ENCODE measurements around the gene GABRR2.

Gene GABRR2

DNA sequence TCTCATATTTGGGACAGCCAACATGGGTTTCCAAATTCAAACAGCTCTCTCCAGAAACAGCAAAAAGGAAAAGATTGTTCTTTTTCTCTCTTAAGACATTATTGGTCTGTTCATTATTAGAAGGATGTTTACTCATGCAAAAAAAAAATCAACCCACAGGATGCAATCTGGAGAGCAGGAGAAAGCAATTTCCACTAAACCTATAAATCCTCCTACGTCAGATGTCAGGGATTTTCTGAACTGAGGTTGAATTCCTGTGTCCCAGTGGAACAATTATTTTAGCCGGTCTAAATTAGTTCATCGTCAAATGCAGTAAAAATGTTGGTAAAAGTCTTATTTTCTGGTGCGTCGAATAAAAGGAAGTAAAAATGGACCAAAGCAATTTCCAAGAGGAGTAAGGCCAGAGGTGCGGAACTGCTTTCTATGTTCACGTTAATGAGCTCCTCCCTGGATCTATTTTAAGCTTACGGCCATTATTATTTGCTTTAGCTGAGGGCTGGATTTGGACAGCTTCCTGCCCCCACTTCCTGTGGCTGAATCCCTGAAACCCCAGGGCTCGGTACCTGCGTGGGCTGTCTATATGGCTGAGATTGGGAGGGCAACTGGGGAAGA lies 97.7 kb downstream of the GABRR2 start, which contains the start of gene GABRR1:
TSS of gene GABRR1 (minus strand) at position 60 of the 612 bp plus-strand sequence. CDS start at position 24, 36 bp downstream.
- no peak within 1 kb of the TSS for H3K4me3 ChIP-seq (ENCODE audit: low read depth, low read length)
- no peak within 1 kb of the TSS for H3K27ac ChIP-seq (ENCODE audit: extremely low read depth, low read depth, low read length)
- peaks cover 2% of the 10 kb centered on the region; the same call in 1 of the 2 replicates for H3K4me1 ChIP-seq (ENCODE audit: control insufficient read depth, insufficient read depth, low read length)
- CTCF ChIA-PET = no interaction called here
- POLR2A ChIA-PET = interaction anchor here (0.6 kb wide), 1 partner anchor 137 kb away, joined by 3 read pairs; the partner anchor contains the start of gene PNRC1
- H3K9me3 ChIP-seq (ENCODE audit: control insufficient read depth, insufficient read depth, low read depth, low read length) = no peaks in the 10 kb centered on the region
- H3K36me3 ChIP-seq (ENCODE audit: control insufficient read depth in 2 of 2, insufficient read depth in 1 of 2, low read length in 2 of 2) = no peaks in the 10 kb centered on the region
- TF ChIP-seq EGR2 (tag by site-specific recombination; IDR thresholded peaks at IDR 0.05; ENCODE audit: low read depth) (0 out of 2 replicates have a peak, but pooled peaks have one; percentile 7), ZNF274 (IDR thresholded peaks at IDR 0.05; ENCODE audit: low read length) (no peak), ZNF274 (tag by site-specific recombination; IDR thresholded peaks at IDR 0.05; ENCODE audit: borderline replicate concordance) (no peak)

- POLR2A ChIA-PET = no interaction called here
- Histone ChIP-seq H3K4me1 (ENCODE audit: control insufficient read depth, insufficient read depth, low read length) (no peaks in the 10 kb centered on the region), H3K4me3 (ENCODE audit: low read depth, low read length) (no peak overlapping the region), H3K9me3 (ENCODE audit: control insufficient read depth, insufficient read depth, low read depth, low read length) (no peaks in the 10 kb centered on the region), H3K36me3 (ENCODE audit: control insufficient read depth in 2 of 2, insufficient read depth in 1 of 2, low read length in 2 of 2) (no peaks in the 10 kb centered on the region), H3K27ac (ENCODE audit: extremely low read depth, low read depth, low read length) (no peak overlapping the region)
- no peak for TF ChIP-seq ZNF169 (tag by site-specific recombination; IDR thresholded peaks at IDR 0.05)
- TF ChIP-seq ZFHX2 (tag by site-specific recombination; conservative IDR thresholded peaks at IDR 0.05) = no peak
- TF ChIP-seq HOXC10 (CRISPR knock-in tag; IDR thresholded peaks at IDR 0.05) = no peak
- TF ChIP-seq ZNF202 (tag by site-specific recombination; IDR thresholded peaks at IDR 0.05; ENCODE audit: borderline replicate concordance) = no peak
- no peak for TF ChIP-seq ZNF571 (tag by site-specific recombination; IDR thresholded peaks at IDR 0.05)
- CTCF ChIA-PET = no interaction called here
Observed at GRCh38 chr6:89216411-89216810, 98.7 kb downstream of the GABRR2 start.

DNA sequence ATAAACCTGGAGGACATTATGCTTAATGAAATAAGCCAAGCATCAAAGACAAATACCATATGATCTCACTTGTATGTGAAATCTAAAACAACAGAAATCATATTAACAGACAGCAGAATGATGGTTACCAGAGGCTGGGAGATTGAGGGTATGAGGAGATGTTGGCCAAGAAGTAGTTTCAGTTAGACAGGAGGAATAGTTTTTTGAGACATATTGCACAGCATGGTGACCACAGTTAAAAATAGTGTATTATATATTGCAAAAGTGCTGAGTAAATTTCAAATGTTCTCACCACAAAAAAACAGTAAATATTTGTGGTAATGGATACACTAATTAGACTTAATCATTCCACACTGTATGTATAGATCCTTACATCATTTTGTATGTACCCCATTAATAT lies 99.7 kb downstream of the GABRR2 start:
- H3K36me3 ChIP-seq (ENCODE audit: control insufficient read depth in 2 of 2, insufficient read depth in 1 of 2, low read length in 2 of 2) = no peaks in the 10 kb centered on the region
- no peaks in the 10 kb centered on the region for H3K4me1 ChIP-seq (ENCODE audit: control insufficient read depth, insufficient read depth, low read length)
- H3K4me3 ChIP-seq (ENCODE audit: low read depth, low read length) = no peak overlapping the region
- POLR2A ChIA-PET = no interaction called here
- no peaks in the 10 kb centered on the region for H3K9me3 ChIP-seq (ENCODE audit: control insufficient read depth, insufficient read depth, low read depth, low read length)
- CTCF ChIA-PET = no interaction called here
- TF ChIP-seq ZNF157 (tag by site-specific recombination; IDR thresholded peaks at IDR 0.05) (no peak), ZNF776 (tag by site-specific recombination; IDR thresholded peaks at IDR 0.05; ENCODE audit: borderline replicate concordance) (no peak), ZBTB8A (tag by site-specific recombination; IDR thresholded peaks at IDR 0.05) (no peak), ZNF423 (tag by site-specific recombination; IDR thresholded peaks at IDR 0.05) (no peak), ZNF24 (tag by site-specific recombination; IDR thresholded peaks at IDR 0.05) (no peak), ZNF391 (tag by site-specific recombination; IDR thresholded peaks at IDR 0.05; ENCODE audit: borderline replicate concordance, low read depth) (no peak), ZBTB21 (tag by site-specific recombination; IDR thresholded peaks at IDR 0.05) (no peak), ZNF175 (tag by site-specific recombination; IDR thresholded peaks at IDR 0.05) (no peak), ZNF843 (tag by site-specific recombination; IDR thresholded peaks at IDR 0.05) (no peak), ZNF202 (tag by site-specific recombination; IDR thresholded peaks at IDR 0.05; ENCODE audit: borderline replicate concordance) (no peak), ZNF350 (tag by site-specific recombination; IDR thresholded peaks at IDR 0.05) (no peak), ZNF76 (tag by site-specific recombination; IDR thresholded peaks at IDR 0.05; ENCODE audit: borderline replicate concordance, low read depth) (no peak)
- TF ChIP-seq, protein P1, sequence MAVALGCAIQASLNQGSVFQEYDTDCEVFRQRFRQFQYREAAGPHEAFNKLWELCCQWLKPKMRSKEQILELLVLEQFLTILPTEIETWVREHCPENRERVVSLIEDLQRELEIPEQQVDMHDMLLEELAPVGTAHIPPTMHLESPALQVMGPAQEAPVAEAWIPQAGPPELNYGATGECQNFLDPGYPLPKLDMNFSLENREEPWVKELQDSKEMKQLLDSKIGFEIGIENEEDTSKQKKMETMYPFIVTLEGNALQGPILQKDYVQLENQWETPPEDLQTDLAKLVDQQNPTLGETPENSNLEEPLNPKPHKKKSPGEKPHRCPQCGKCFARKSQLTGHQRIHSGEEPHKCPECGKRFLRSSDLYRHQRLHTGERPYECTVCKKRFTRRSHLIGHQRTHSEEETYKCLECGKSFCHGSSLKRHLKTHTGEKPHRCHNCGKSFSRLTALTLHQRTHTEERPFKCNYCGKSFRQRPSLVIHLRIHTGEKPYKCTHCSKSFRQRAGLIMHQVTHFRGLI (tag by site-specific recombination; IDR thresholded peaks at IDR 0.05) = no peak
- TF ChIP-seq, protein P2, sequence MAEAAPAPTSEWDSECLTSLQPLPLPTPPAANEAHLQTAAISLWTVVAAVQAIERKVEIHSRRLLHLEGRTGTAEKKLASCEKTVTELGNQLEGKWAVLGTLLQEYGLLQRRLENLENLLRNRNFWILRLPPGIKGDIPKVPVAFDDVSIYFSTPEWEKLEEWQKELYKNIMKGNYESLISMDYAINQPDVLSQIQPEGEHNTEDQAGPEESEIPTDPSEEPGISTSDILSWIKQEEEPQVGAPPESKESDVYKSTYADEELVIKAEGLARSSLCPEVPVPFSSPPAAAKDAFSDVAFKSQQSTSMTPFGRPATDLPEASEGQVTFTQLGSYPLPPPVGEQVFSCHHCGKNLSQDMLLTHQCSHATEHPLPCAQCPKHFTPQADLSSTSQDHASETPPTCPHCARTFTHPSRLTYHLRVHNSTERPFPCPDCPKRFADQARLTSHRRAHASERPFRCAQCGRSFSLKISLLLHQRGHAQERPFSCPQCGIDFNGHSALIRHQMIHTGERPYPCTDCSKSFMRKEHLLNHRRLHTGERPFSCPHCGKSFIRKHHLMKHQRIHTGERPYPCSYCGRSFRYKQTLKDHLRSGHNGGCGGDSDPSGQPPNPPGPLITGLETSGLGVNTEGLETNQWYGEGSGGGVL (tag by site-specific recombination; IDR thresholded peaks at IDR 0.05) = no peak
- no peak overlapping the region for H3K27ac ChIP-seq (ENCODE audit: extremely low read depth, low read depth, low read length)
